SK-N-MC (cell line): ENCODE measurements around the gene TMEM255B.

ENCODE experiments used
- EZH2 ChIP-seq: fragments of 200-600 bp; sonication (generic); IDR thresholded peaks from one replicate; pipeline ENCODE4 v1.6.1; 2017; ENCODE audit warnings: antibody characterized with exemption
- FOXP2 ChIP-seq: optimal IDR thresholded peaks from 2 replicates; pipeline ENCODE3; 2011; ENCODE audit warnings: mild to moderate bottlenecking, moderate library complexity; ENCODE audit not compliant: insufficient read depth; ENCODE audit errors: extremely low read length, control extremely low read depth
- POLR2AphosphoS5 ChIP-seq: IDR thresholded peaks from 2 replicates; pipeline ENCODE4 v1.6.1; 2012; ENCODE audit warnings: mild to moderate bottlenecking, low read depth, low read length, borderline replicate concordance

GRCh38 chr13:113783966-113784644, 25.1 kb downstream of the TMEM255B start:
- TF ChIP-seq POLR2AphosphoS5, result no peak
- no peak for TF ChIP-seq EZH2
- no peak for TF ChIP-seq FOXP2
